ENCODE results near the gene IGFBP3. TPM values are rescaled to one million over a fixed set of nuclear protein-coding genes. Genes with fewer than 3 reads are reported as not detected.

IGFBP3 gene
- total RNA-seq, 1 experiment from 2014 or later = 1,960 TPM

GRCh38 chr7:45892407-45893035 lies 28.6 kb downstream of the IGFBP3 start:
- DNase-seq (ENCODE audit: low spot score) = no peak

- no peak for DNase-seq (ENCODE audit: low spot score)
These were observed 29.3 kb downstream of the IGFBP3 start for GRCh38 chr7:45891462-45892402.

GRCh38 chr7:45890902-45891461 lies 30.1 kb downstream of the IGFBP3 start:
- DNase-seq (ENCODE audit: low spot score) = peak; percentile 68

- DNase-seq (ENCODE audit: low spot score) = no peak
These were observed 30.8 kb downstream of the IGFBP3 start for GRCh38 chr7:45890125-45890901.

GRCh38 chr7:45889367-45890067 lies 31.6 kb downstream of the IGFBP3 start:
- no peak for DNase-seq (ENCODE audit: low spot score)

GRCh38 chr7:45888993-45889366 lies 32.1 kb downstream of the IGFBP3 start:
- DNase-seq (ENCODE audit: low spot score) = no peak

GRCh38 chr7:45888185-45888992 lies 32.7 kb downstream of the IGFBP3 start, which contains the start of gene IGFBP1:
Gene IGFBP1, plus strand, starts transcription at chr7:45888488. Its CDS starts 165 bp downstream, at chr7:45888653.
- no peak for DNase-seq (ENCODE audit: low spot score)

GRCh38 chr7:45886931-45887667 lies 34.0 kb downstream of the IGFBP3 start:
- DNase-seq (ENCODE audit: low spot score) = no peak

- no peak for DNase-seq (ENCODE audit: low spot score)
These were observed 35.7 kb downstream of the IGFBP3 start for GRCh38 chr7:45885264-45885882.

- DNase-seq (ENCODE audit: low spot score) = no peak
These were observed 36.9 kb downstream of the IGFBP3 start for GRCh38 chr7:45884136-45884535.

GRCh38 chr7:45882465-45882810 lies 38.6 kb downstream of the IGFBP3 start:
- no peak for DNase-seq (ENCODE audit: low spot score)

GRCh38 chr7:45881759-45882464 lies 39.2 kb downstream of the IGFBP3 start:
- DNase-seq (ENCODE audit: low spot score) = peak; percentile 85

GRCh38 chr7:45881280-45881758 lies 39.8 kb downstream of the IGFBP3 start:
- no peak for DNase-seq (ENCODE audit: low spot score)

GRCh38 chr7:45880433-45880860 lies 40.6 kb downstream of the IGFBP3 start:
- no peak for DNase-seq (ENCODE audit: low spot score)

- no peak for DNase-seq (ENCODE audit: low spot score)
These were observed 42.5 kb downstream of the IGFBP3 start for GRCh38 chr7:45878457-45879144.

- DNase-seq (ENCODE audit: low spot score) = no peak
These were observed 44.6 kb downstream of the IGFBP3 start for GRCh38 chr7:45876519-45876918.

- DNase-seq (ENCODE audit: low spot score) = peak; percentile 51
These were observed 46.5 kb downstream of the IGFBP3 start for GRCh38 chr7:45874408-45875131.
